MM.1S (cell line): ENCODE data around the gene DNM1.

Experiments
- DNase-seq: peaks from one replicate; pipeline ENCODE4 v3.0.0-alpha.2; 2015
- H2AFZ ChIP-seq: fragments of 300-600 bp; sonication (generic); 2 replicates; pipeline ENCODE4 v1.6.0; 2016; ENCODE audit warnings: antibody characterized with exemption, low read length
- H3F3A ChIP-seq: fragments of 300-600 bp; sonication (generic); 2 replicates; pipeline ENCODE4 v1.6.1; 2016; ENCODE audit warnings: mild to moderate bottlenecking, antibody characterized with exemption, low read length, moderate library complexity, mixed read lengths; ENCODE audit not compliant: insufficient read depth
- H3K27ac ChIP-seq: fragments of 300-600 bp; sonication (generic); 2 replicates; pipeline ENCODE4 v1.5.1; 2016; ENCODE audit warnings: mild to moderate bottlenecking, low read length
- H3K27me3 ChIP-seq: fragments of 300-600 bp; sonication (generic); replicated peaks from 2 replicates; pipeline ENCODE4 v1.6.0; 2016; ENCODE audit warnings: low read length; ENCODE audit not compliant: insufficient read depth
- H3K36me3 ChIP-seq: fragments of 300-600 bp; sonication (generic); replicated peaks from 2 replicates; pipeline ENCODE4 v1.6.1; 2016; ENCODE audit warnings: mild to moderate bottlenecking, low read length, mixed read lengths; ENCODE audit not compliant: insufficient read depth
- H3K4me1 ChIP-seq: fragments of 300-600 bp; sonication (generic); 2 replicates; pipeline ENCODE4 v1.6.1; 2016; ENCODE audit warnings: low read length, mixed read lengths
- H3K4me2 ChIP-seq: fragments of 300-600 bp; sonication (generic); 2 replicates; pipeline ENCODE4 v1.6.0; 2016; ENCODE audit warnings: low read depth, low read length
- H3K4me3 ChIP-seq: fragments of 300-600 bp; sonication (generic); 2 replicates; pipeline ENCODE4 v1.5.1; 2016; ENCODE audit warnings: low read length, mixed read lengths
- H3K79me2 ChIP-seq: fragments of 300-600 bp; sonication (generic); 2 replicates; pipeline ENCODE4 v1.6.1; 2016; ENCODE audit warnings: mixed run types, low read length, mixed read lengths
- H3K9ac ChIP-seq: fragments of 300-600 bp; sonication (generic); 2 replicates; pipeline ENCODE4 v1.6.1; 2016; ENCODE audit warnings: low read length, mixed read lengths
- H3K9me2 ChIP-seq: fragments of 300-600 bp; sonication (generic); replicated peaks from 2 replicates; pipeline ENCODE4 v1.6.1; 2016; ENCODE audit warnings: mild to moderate bottlenecking, low read length, mixed read lengths; ENCODE audit not compliant: insufficient read depth
- H3K9me3 ChIP-seq: fragments of 300-600 bp; sonication (generic); replicated peaks from 2 replicates; pipeline ENCODE4 v1.6.1; 2016; ENCODE audit warnings: mild to moderate bottlenecking, low read length, mixed read lengths; ENCODE audit not compliant: insufficient read depth
- H4K20me1 ChIP-seq: fragments of 300-600 bp; sonication (generic); 2 replicates; pipeline ENCODE4 v1.6.1; 2016; ENCODE audit warnings: mild to moderate bottlenecking, low read length, moderate library complexity, mixed read lengths; ENCODE audit not compliant: insufficient read depth
- CTCF ChIP-seq: fragments of 300-600 bp; sonication (generic); IDR thresholded peaks from 2 replicates; pipeline ENCODE4 v1.5.1; 2016; ENCODE audit warnings: antibody characterized with exemption, low read length, mixed read lengths
- EZH2 ChIP-seq: fragments of 300-600 bp; sonication (generic); optimal IDR thresholded peaks from 2 replicates; pipeline ENCODE3; 2017; ENCODE audit warnings: low read depth, mild to moderate bottlenecking, antibody characterized with exemption, low read length, mixed read lengths
- EZH2phosphoT487 ChIP-seq: fragments of 300-600 bp; sonication (generic); IDR thresholded peaks from 2 replicates; pipeline ENCODE4 v1.6.1; 2018; ENCODE audit warnings: antibody characterized with exemption, low read length

Gene DNM1

GRCh38 chr9:128219831-128220230, 16.7 kb downstream of the DNM1 start:
- TF ChIP-seq EZH2 (no peak), CTCF (no peak)
- Histone ChIP-seq H3K27me3 (peaks cover 44% of the 10 kb centered on the region), H2AFZ (no peak overlapping the region), H4K20me1 (no peaks in the 10 kb centered on the region), H3K4me2 (no peak overlapping the region), H3K9me2 (no peaks in the 10 kb centered on the region), H3K9ac (no peak overlapping the region), H3K9me3 (no peaks in the 10 kb centered on the region), H3K4me1 (peaks cover 4% of the 10 kb centered on the region; the same call in 1 of the 2 replicates), H3K79me2 (no peaks in the 10 kb centered on the region), H3K4me3 (no peak overlapping the region), H3F3A (no peaks in the 10 kb centered on the region), H3K27ac (no peak overlapping the region), H3K36me3 (no peaks in the 10 kb centered on the region)
- no peak for DNase-seq

- no peak overlapping the region for H3K4me3 ChIP-seq
- no peak overlapping the region for H3K27ac ChIP-seq
- H2AFZ ChIP-seq: no peak overlapping the region
- no peaks in the 10 kb centered on the region for H3F3A ChIP-seq
- DNase-seq: no peak
- H3K27me3 ChIP-seq: peaks cover 62% of the 10 kb centered on the region
- H3K9ac ChIP-seq: no peak overlapping the region
- H3K4me1 ChIP-seq: peaks cover 4% of the 10 kb centered on the region; the same call in 1 of the 2 replicates
- no peaks in the 10 kb centered on the region for H3K9me3 ChIP-seq
- H3K9me2 ChIP-seq: no peaks in the 10 kb centered on the region
- H4K20me1 ChIP-seq: no peaks in the 10 kb centered on the region
- no peak overlapping the region for H3K4me2 ChIP-seq
- TF ChIP-seq EZH2: no peak
- TF ChIP-seq EZH2phosphoT487: no peak
- TF ChIP-seq CTCF: no peak
- H3K79me2 ChIP-seq: no peaks in the 10 kb centered on the region
- H3K36me3 ChIP-seq: no peaks in the 10 kb centered on the region
These were observed 18.8 kb downstream of the DNM1 start for GRCh38 chr9:128222026-128222425.

GRCh38 chr9:128222880-128223670, 19.9 kb downstream of the DNM1 start:
- H3F3A ChIP-seq: no peaks in the 10 kb centered on the region
- H3K27me3 ChIP-seq: peaks cover 62% of the 10 kb centered on the region
- H3K4me2 ChIP-seq: no peak overlapping the region
- no peaks in the 10 kb centered on the region for H3K9me2 ChIP-seq
- H2AFZ ChIP-seq: no peak overlapping the region
- no peak for DNase-seq
- H3K9me3 ChIP-seq: no peaks in the 10 kb centered on the region
- no peak for TF ChIP-seq EZH2
- no peak for TF ChIP-seq EZH2phosphoT487
- no peak for TF ChIP-seq CTCF
- no peaks in the 10 kb centered on the region for H3K36me3 ChIP-seq
- H4K20me1 ChIP-seq: no peaks in the 10 kb centered on the region
- no peaks in the 10 kb centered on the region for H3K79me2 ChIP-seq
- no peak overlapping the region for H3K9ac ChIP-seq
- no peak overlapping the region for H3K4me3 ChIP-seq
- peaks cover 3% of the 10 kb centered on the region; the same call in 1 of the 2 replicates for H3K4me1 ChIP-seq
- H3K27ac ChIP-seq: no peak overlapping the region
